C4-2B (cell line): ENCODE measurements around the gene GMEB2.
"Not testable (repeated sequence)": the region's sequence is repeated elsewhere in the genome, so short reads cannot be mapped to it uniquely, and the experiment has no call there.

Experiments used
- H3K27ac ChIP-seq: fragments of 450-650 bp; 2 replicates; pipeline ENCODE4 v1.5.1; 2017
- ZFX ChIP-seq: fragments of 450-650 bp; IDR thresholded peaks from 2 replicates; pipeline ENCODE4 v1.6.1; 2017
- TF ChIP-seq, protein P1 (sequence below): fragments of 450-650 bp; conservative IDR thresholded peaks from 2 replicates; pipeline ENCODE4 v1.5.1; 2017; ENCODE audit warnings: mild to moderate bottlenecking

Gene GMEB2

DNA sequence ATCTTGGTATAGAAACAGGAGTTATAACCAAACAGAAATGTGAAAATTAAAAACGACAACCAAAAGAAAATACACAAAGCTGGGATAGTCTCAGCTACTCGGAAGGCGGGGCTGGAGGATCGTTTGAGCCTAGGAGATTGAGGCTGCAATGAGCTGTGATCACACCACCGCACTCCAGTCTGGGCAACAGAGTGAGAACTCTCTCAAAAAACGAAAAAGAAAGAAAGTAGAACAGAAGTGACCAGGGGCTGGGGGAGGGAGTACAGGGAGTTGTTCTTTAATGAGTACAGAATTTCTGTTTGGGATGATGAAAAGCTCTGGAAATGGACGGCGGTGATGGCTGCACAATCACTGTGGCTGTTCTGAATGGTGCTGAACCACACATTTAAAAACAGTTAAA is 5.9 kb downstream of the GMEB2 start:
- no peak overlapping the region for H3K27ac ChIP-seq
- TF ChIP-seq ZFX: no peak
- TF ChIP-seq, protein P1, sequence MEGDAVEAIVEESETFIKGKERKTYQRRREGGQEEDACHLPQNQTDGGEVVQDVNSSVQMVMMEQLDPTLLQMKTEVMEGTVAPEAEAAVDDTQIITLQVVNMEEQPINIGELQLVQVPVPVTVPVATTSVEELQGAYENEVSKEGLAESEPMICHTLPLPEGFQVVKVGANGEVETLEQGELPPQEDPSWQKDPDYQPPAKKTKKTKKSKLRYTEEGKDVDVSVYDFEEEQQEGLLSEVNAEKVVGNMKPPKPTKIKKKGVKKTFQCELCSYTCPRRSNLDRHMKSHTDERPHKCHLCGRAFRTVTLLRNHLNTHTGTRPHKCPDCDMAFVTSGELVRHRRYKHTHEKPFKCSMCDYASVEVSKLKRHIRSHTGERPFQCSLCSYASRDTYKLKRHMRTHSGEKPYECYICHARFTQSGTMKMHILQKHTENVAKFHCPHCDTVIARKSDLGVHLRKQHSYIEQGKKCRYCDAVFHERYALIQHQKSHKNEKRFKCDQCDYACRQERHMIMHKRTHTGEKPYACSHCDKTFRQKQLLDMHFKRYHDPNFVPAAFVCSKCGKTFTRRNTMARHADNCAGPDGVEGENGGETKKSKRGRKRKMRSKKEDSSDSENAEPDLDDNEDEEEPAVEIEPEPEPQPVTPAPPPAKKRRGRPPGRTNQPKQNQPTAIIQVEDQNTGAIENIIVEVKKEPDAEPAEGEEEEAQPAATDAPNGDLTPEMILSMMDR: no peak

DNA sequence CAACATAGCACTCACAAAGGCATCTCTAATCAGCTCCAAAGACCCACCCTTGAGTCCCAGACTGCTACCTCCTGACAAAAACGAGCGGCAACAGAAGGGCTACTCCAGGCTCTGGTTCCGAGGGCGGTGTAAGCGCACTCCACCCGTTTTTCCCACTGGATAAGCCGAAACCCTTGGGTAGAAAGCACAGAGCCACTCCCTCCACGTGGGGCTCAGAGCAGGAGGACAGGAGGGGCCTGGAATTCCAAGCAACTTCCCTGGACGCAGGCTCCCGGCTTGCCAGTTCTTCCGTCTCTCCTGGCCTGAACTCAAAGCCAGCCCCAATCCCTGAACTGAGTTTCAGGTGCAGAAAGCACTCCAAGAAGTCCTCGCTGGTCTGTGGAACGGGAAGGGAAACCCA is 7.4 kb downstream of the GMEB2 start:
- TF ChIP-seq, protein P1: no peak
- TF ChIP-seq ZFX: no peak
- no peak overlapping the region for H3K27ac ChIP-seq

DNA sequence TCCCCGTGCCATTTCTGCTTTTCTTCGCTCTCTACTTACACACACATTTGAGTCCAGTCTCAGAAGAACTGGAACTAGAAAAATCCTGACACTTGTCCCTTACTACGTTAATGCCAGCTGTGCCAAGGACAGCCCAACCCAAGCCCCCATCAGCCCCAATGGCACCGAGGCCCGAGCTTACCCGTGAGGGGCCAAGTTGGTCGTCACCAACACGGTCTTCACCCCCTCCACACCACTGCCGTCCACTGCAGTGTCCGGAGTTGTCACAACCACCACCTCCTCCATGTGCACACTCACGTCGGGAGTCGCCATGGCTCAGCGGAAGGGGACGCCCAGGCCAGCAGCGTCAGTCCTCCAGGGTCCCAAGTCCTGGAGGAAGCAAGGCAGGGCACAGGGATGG is 7.8 kb downstream of the GMEB2 start:
- H3K27ac ChIP-seq: no peak overlapping the region
- TF ChIP-seq ZFX: no peak
- TF ChIP-seq, protein P1: no peak

DNA sequence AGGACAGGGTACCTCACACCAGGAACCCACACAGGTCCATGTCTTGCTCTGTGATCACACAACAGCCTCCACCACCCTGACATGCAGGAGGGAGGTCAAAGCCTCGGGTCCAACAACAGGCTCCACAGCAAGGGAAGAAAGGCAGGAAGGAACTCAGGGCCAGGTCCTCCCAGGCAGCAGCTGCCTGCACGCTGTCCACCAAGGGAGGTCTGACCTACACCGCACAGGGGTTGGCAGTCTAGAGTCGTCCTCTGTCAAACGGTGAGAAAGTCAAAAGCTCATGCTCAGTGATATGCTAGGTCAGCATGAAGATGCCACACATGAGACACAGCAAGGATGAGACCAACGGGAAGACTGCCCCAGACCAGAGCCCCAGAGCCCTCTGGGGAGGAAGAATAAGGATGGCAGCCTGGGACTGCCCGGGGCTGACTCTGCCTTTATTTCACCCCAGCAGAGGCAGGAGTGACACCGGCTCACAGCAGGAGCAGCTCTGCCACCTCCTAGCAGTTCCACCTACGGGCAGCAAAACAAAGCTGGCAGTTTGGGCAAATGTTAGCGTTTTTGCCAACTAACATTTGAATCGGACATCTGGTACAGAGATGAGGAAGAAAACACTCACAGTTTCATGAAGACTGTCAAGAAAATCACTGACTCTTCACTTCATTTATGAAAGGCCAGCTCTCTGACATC is 8.5 kb downstream of the GMEB2 start:
- TF ChIP-seq ZFX: no peak
- TF ChIP-seq, protein P1: no peak
- no peak overlapping the region for H3K27ac ChIP-seq

DNA sequence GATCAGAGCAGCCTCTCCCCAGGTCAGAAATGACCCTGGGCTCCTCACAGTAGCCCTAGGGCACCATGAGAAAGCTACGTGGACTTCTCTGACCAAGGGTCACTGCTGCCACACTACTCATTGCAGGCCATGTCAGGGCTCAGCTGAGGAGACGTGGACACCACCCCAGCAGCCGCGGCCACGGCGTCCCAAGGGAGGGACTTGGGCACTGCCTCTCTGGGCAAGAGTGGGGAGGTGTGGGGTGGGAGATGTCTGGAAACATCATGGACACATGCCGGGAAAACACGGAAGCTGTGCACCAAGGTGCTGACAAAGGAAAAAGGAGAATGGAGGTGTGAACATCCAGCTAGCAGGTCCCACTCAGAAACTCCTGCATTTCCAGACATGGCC is 9.0 kb downstream of the GMEB2 start:
- TF ChIP-seq, protein P1: no peak
- TF ChIP-seq ZFX: no peak
- H3K27ac ChIP-seq: no peak overlapping the region

DNA sequence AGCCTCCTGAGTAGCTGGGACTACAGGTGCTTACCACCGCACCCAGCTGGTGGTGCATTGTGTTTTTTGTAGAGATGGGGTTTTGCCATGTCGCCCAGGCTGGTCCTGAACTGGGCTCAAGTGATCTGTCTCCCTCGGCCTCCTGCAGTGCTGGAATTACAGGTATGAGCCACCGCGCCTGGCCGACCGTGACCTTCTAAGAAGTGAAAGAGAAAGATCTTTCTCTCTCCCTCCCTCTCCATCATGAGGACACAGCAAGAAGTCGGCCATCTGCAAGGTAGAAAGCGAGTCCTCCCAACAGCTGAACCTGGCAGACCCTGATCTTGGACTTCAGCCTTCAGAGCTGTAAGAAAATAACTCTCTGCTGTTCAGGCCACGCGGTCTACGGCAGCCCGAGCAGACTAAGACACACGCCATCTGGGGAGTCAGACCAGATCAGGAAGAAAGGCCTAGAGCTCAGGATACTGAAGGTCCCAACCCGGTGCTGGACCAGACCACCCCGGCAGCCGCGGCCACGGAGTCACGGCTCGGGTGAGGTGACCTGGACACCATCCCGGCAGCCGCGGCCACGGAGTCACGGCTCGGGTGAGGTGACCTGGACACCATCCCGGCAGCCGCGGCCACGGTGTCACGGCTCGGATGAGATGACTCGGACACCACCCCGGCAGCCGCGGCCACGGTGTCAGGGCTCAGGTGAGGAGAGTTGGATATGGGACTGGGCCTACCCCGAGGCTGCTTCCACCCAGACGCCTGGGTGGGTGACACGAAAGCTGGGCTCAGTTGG is 9.6 kb downstream of the GMEB2 start:
- no peak overlapping the region for H3K27ac ChIP-seq
- TF ChIP-seq, protein P1: no peak

DNA sequence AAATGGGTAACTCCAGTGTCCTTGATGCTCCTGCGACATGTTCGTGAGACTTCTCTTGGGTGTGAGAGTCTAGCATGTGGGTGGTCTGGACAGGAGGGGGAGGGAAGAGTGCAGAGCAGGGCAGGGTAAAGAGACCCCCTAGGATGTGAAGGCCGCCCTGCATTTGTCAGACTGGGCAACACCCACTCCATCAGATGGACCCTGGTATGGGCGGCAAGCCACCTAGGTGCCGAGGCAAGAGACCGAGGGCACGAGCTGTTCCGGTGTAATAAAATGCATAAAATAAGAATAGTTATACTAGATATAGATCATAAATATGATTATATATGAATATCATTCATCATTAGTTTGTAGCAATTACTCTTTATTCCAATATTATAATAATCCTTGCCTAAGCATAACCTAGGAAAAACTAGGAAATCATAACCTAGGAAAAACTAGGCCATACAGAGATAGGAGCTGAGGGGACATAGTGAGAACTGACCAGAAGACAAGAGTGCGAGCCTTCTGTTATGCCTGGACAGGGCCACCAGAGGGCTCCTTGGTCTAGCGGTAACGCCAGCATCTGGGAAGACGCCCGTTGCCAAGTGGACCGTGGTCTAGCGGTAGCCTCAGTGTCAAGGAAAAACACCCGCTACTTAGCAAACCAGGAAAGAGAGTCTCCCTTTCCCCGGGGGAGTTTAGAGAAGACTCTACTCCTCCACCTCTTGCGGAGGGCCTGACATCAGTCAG is 12.9 kb downstream of the GMEB2 start:
- not testable (repeated sequence) for H3K27ac ChIP-seq
